AG09309 (cell line): ENCODE data around the gene LCN1.

Experiments used
- DNase-seq: peaks from one replicate; pipeline ENCODE4 v3.0.0-alpha.2; 2010; ENCODE audit warnings: low read depth
- H3K4me3 ChIP-seq: 2 replicates; pipeline ENCODE4 v1.5.1; 2011; ENCODE audit warnings: mild to moderate bottlenecking, low read depth, low read length, moderate library complexity; ENCODE audit not compliant: control insufficient read depth
- TF ChIP-seq, protein P1 (sequence below): IDR thresholded peaks from 2 replicates; pipeline ENCODE4 v1.5.1; 2011; ENCODE audit warnings: mild to moderate bottlenecking, low read depth, low read length, inconsistent platforms; ENCODE audit not compliant: insufficient read depth, control insufficient read depth; ENCODE audit errors: missing control alignments

LCN1 gene

DNA sequence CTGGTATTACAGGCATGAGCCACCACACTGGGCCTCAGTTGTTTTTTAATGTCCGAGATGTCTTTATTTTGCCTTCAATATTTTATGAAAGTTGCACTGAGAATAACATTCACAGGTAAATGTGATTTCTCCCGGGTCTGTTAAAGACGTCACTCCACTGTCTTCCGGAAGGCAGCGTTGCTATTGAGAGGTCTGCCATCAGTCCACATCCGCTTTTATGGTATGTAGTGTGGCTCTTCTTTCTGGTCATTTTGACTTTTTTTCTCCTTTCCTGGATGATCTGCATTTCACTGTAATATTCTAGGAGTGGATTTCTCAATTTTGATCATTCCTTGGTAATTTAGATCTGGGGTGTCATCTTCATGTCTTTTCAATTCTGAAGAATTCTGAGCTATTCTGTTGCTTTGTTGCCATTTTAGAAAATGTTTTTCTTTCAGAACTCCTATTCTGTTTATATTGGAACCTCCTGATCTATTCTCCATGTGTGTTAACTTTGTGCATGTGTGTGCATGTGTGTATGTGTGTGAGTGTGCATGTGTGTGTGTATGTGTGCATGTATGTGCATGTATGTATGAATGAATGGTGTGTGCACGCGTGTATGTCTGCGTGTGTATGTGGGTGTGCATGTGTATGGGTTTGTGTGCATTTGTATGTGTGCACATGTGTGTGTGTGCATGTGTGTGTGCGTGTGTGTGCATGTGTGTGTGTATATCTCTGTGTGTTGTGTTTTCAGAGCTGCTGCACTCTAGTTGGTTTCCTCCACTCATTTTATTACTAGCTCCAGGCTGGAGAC is 1.9 kb upstream of the LCN1 start:
- TF ChIP-seq, protein P1, sequence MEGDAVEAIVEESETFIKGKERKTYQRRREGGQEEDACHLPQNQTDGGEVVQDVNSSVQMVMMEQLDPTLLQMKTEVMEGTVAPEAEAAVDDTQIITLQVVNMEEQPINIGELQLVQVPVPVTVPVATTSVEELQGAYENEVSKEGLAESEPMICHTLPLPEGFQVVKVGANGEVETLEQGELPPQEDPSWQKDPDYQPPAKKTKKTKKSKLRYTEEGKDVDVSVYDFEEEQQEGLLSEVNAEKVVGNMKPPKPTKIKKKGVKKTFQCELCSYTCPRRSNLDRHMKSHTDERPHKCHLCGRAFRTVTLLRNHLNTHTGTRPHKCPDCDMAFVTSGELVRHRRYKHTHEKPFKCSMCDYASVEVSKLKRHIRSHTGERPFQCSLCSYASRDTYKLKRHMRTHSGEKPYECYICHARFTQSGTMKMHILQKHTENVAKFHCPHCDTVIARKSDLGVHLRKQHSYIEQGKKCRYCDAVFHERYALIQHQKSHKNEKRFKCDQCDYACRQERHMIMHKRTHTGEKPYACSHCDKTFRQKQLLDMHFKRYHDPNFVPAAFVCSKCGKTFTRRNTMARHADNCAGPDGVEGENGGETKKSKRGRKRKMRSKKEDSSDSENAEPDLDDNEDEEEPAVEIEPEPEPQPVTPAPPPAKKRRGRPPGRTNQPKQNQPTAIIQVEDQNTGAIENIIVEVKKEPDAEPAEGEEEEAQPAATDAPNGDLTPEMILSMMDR, result no peak
- no peak for DNase-seq
- no peak overlapping the region for H3K4me3 ChIP-seq

DNA sequence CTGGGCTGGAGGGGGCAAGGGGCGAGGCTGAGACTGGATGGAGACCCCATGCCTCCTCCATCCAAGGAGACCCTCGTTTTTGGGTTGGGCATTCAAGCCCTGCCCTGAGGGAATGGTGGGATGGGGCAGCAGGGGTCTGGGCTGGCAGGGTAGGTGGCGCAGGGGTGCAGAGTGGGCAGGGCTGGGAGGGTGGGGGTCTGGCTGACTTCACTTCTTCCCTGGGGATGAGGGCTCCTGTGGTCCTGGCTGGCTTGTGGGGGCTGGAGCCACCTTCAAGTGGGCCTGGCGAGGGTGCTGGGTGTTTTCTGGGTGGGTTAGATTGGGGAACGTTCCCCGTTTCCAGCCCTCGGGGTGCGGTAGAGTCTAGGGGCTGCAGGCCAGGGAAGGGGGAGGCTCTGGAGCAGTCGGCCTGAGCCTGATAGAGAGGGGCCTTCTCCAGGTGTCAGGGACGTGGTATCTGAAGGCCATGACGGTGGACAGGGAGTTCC is 412 bp downstream of the LCN1 start:
- H3K4me3 ChIP-seq, result no peak overlapping the region
- TF ChIP-seq, protein P1, result no peak
- no peak for DNase-seq

DNA sequence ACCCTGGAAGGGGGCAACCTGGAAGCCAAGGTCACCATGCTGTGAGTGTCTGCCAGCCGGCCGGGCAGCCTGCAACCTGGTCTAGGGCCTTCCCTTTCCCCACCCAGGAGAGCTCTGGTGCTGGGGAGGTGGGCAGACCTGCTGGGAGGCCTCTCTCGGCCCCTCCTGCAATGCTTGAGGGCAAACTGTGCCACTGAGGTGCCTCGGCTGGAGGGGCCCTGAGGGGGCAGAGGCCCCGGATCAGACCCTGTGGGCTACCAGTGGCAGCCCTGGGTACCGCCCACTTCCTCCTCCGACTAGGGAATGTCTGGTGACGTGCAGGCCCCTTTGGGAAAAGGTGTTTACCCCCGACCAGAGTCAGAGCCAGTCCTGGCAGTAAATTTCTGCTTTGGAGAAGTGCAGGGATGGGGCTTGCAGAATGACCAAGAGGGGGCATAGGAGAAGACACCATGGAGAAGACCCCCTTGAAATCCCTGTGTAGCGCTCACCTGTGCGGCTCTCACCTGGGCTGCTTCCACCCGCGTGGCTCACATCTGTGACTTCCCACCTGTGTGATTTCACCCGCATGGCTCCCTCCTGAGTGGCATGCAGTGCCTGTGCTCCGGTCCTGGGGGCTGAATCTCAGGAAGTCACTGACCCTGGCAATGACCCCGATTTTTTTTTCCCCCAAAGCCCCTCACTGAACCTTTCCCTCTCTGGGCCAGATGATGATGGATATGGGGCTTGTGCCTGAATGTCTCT is 1.1 kb downstream of the LCN1 start:
- DNase-seq, result no peak
- TF ChIP-seq, protein P1, result no peak

DNA sequence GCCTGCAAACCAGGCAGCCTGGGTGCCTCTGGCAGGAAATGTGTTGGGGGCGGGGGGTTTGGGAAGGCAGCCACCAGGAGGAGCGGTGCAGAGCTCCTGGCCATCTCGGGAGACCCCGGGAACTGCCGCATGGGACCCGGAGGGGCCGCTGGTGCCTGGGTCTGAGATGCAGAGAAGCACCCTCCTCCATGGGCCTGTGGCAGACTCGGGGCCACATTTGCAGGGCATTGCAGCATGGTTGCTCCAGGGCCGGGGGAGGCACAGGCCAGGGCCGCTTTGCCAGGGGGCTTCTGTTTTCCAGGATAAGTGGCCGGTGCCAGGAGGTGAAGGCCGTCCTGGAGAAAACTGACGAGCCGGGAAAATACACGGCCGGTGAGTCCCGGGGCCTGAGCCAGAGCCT is 1.7 kb downstream of the LCN1 start:
- no peak for DNase-seq
- no peak overlapping the region for H3K4me3 ChIP-seq
- TF ChIP-seq, protein P1, result no peak

More for the DNA sequence above, 1.1 kb downstream of the LCN1 start:
- H3K4me3 ChIP-seq, result no peak overlapping the region

DNA sequence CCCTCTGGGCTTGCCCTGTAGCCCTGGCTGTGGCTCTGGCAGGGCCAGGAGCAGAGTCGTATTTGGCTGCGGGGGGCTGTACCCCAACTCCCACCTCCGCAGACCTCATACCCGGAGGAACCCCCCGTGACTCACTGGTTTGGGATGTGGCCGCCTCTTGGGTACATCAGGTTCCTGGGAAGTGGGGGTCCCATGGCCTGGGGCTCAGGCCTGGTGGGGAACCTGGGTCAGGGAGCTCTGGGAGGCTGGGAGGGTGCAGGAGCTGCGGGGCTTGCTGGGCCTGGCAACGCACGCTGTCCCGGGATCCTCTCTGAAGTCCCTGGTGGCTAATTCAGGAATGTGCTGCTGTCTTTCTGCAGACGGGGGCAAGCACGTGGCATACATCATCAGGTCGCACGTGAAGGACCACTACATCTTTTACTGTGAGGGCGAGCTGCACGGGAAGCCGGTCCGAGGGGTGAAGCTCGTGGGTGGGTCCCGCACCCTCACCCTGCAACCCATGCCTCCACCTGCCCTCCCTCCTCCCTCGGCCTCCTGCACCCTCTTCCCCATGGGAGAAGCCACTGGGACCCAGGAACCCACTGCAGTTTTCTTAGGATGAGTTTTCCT is 2.4 kb downstream of the LCN1 start:
- DNase-seq, result no peak
- H3K4me3 ChIP-seq, result no peak overlapping the region
- TF ChIP-seq, protein P1, result no peak

DNA sequence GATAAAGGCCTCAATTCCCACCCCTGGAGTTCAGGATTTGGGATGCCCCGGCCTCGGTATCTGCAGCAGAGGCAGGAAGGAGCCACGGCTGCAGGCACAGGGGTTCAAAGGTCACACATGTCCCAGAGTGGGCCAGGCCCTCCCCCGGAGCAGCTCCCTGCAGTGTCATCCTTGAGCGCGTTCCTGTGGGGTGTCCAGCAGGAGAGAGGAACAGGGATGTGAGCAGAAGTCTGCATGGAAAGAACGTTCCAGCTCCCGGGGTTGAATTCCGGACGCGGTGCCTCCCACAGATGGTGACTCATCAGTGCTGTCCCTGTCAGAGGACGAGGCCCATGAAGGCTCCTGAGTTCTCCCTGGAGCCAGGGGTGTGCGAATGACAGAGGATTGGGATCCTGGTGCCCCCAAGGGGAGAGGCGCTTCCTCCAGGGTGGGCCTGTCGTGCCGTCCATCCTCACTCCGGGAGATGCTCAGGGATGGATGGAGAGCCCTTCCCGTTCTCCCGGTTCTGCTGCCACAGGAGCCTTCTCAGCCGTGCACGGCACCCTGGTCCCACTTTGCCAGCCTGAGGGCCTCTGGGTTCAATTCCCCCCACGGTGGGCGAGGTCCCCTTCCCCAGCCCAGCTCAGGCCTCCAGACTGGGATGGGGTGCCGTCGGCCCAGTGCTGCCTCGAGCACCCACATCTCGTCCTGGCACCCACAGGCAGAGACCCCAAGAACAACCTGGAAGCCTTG is 3.1 kb downstream of the LCN1 start:
- H3K4me3 ChIP-seq, result no peak overlapping the region
- TF ChIP-seq, protein P1, result no peak
- DNase-seq, result no peak
